Neural cell (in vitro differentiated cells): ENCODE data around the gene DNAH1. TPM values are rescaled to one million over a fixed set of nuclear protein-coding genes. Genes with fewer than 3 reads are reported as not detected.

Source experiments
- H2AFZ ChIP-seq: fragments of 200-600, 300-800 bp; sonication (generic), shearing (Covaris generic); 2 replicates; pipeline ENCODE4 v1.6.0; 2014; ENCODE audit warnings: low read depth, mild to moderate bottlenecking, antibody characterized with exemption, low read length, moderate library complexity
- H3F3A ChIP-seq: fragments of 200-600 bp; shearing (Covaris generic); 2 replicates; pipeline ENCODE4 v1.6.1; 2016; ENCODE audit warnings: mild to moderate bottlenecking, moderate library complexity, mixed read lengths, antibody characterized with exemption, low read length; ENCODE audit not compliant: insufficient read depth, poor library complexity, severe bottlenecking
- H3K27ac ChIP-seq: fragments of 200-600, 300-800 bp; sonication (generic), shearing (Covaris generic); 2 replicates; pipeline ENCODE4 v1.5.1; 2014; ENCODE audit warnings: mild to moderate bottlenecking, low read length, moderate library complexity
- H3K27me3 ChIP-seq: fragments of 300-800, 200-600 bp; sonication (generic), shearing (Covaris generic); 2 replicates; pipeline ENCODE4 v1.6.0; 2014; ENCODE audit warnings: mild to moderate bottlenecking, low read depth, low read length, moderate library complexity; ENCODE audit not compliant: insufficient read depth
- H3K36me3 ChIP-seq: fragments of 300-800, 200-600 bp; sonication (generic), shearing (Covaris generic); 2 replicates; pipeline ENCODE4 v1.5.1; 2014; ENCODE audit warnings: mild to moderate bottlenecking, antibody characterized with exemption, low read length, moderate library complexity; ENCODE audit not compliant: insufficient read depth
- H3K4me2 ChIP-seq: fragments of 300-800, 200-600 bp; sonication (generic), shearing (Covaris generic); 2 replicates; pipeline ENCODE4 v1.6.0; 2014; ENCODE audit warnings: mild to moderate bottlenecking, low read length
- H3K4me3 ChIP-seq: fragments of 300-800, 200-600 bp; sonication (generic), shearing (Covaris generic); 2 replicates; pipeline ENCODE4 v1.5.1; 2014; ENCODE audit warnings: mild to moderate bottlenecking, low read length, moderate library complexity
- H3K79me2 ChIP-seq: fragments of 200-600 bp; shearing (Covaris generic); replicated peaks from 2 replicates; pipeline ENCODE4 v1.6.0; 2014; ENCODE audit warnings: mild to moderate bottlenecking, low read length, moderate library complexity; ENCODE audit not compliant: insufficient read depth
- H3K9ac ChIP-seq: fragments of 300-800, 200-600 bp; sonication (generic), shearing (Covaris generic); 2 replicates; pipeline ENCODE4 v1.6.1; 2016; ENCODE audit warnings: mild to moderate bottlenecking, low read length, mixed read lengths
- H3K9me2 ChIP-seq: fragments of 200-600 bp; shearing (Covaris generic); 2 replicates; pipeline ENCODE4 v1.6.1; 2016; ENCODE audit warnings: mild to moderate bottlenecking, low read length, mixed read lengths; ENCODE audit not compliant: insufficient read depth
- H3K9me3 ChIP-seq: fragments of 200-600, 300-800 bp; sonication (generic), shearing (Covaris generic); 2 replicates; pipeline ENCODE4 v1.6.1; 2016; ENCODE audit warnings: mild to moderate bottlenecking, mixed run types, low read length, moderate library complexity, mixed read lengths
- H4K20me1 ChIP-seq: fragments of 200-600 bp; shearing (Covaris generic); 2 replicates; pipeline ENCODE4 v1.6.1; 2016; ENCODE audit warnings: mild to moderate bottlenecking, mixed run types; ENCODE audit not compliant: insufficient read depth
- CTCF ChIP-seq: fragments of 450-650 bp; IDR thresholded peaks from 2 replicates; pipeline ENCODE4 v1.5.1; 2014; ENCODE audit warnings: antibody characterized with exemption, mild to moderate bottlenecking, moderate library complexity; ENCODE audit not compliant: poor library complexity, severe bottlenecking
- EP300 ChIP-seq: fragments of 450-650 bp; conservative IDR thresholded peaks from 2 replicates; pipeline ENCODE4 v1.6.1; 2014; ENCODE audit warnings: antibody characterized with exemption, mild to moderate bottlenecking, moderate library complexity; ENCODE audit not compliant: poor library complexity, severe bottlenecking
- EZH2 ChIP-seq: fragments of 200-600, 300-800 bp; shearing (Covaris generic), sonication (generic); IDR thresholded peaks from 2 replicates; pipeline ENCODE4 v1.6.1; 2014; ENCODE audit warnings: antibody characterized with exemption, low read length, borderline replicate concordance, mild to moderate bottlenecking; ENCODE audit not compliant: insufficient read depth, poor library complexity, severe bottlenecking
- MXI1 ChIP-seq: fragments of 450-650 bp; conservative IDR thresholded peaks from 2 replicates; pipeline ENCODE4 v1.6.1; 2014; ENCODE audit warnings: antibody characterized with exemption, mild to moderate bottlenecking; ENCODE audit not compliant: poor library complexity, severe bottlenecking
- POLR2AphosphoS5 ChIP-seq: IDR thresholded peaks from 2 replicates; pipeline ENCODE4 v1.6.1; 2012
- RAD21 ChIP-seq: fragments of 450-650 bp; conservative IDR thresholded peaks from 2 replicates; pipeline ENCODE4 v1.6.1; 2014; ENCODE audit warnings: antibody characterized with exemption, mild to moderate bottlenecking, moderate library complexity
- REST ChIP-seq: IDR thresholded peaks from 2 replicates; pipeline ENCODE4 v1.6.1; 2012; ENCODE audit warnings: borderline replicate concordance
- SMC3 ChIP-seq: fragments of 450-650 bp; conservative IDR thresholded peaks from 2 replicates; pipeline ENCODE4 v1.6.1; 2014; ENCODE audit warnings: antibody characterized with exemption, mild to moderate bottlenecking, moderate library complexity; ENCODE audit not compliant: poor library complexity
- TAF1 ChIP-seq: IDR thresholded peaks from 2 replicates; pipeline ENCODE4 v1.6.1; 2012; ENCODE audit warnings: low read depth
- polyA plus RNA-seq: library from polyadenylated mRNA; depleted of rRNA; stranded (reverse); fragments of >200 nt; gene quantifications from 2 replicates; pipeline ENCODE4 v1.2.3, GENCODE V29; 2014

Gene DNAH1
- polyA plus RNA-seq, 1 donor from 2014 or later = 5.4 TPM

- TF ChIP-seq EP300 (no peak), RAD21 (no peak), MXI1 (no peak), CTCF (no peak), REST (no peak), POLR2AphosphoS5 (no peak), TAF1 (no peak), EZH2 (no peak), SMC3 (no peak)
- Histone ChIP-seq H3K36me3 (no peaks in the 10 kb centered on the region), H3K79me2 (no peaks in the 10 kb centered on the region), H3K9ac (no peak overlapping the region), H4K20me1 (no peaks in the 10 kb centered on the region), H3K27ac (no peak overlapping the region), H3K27me3 (no peaks in the 10 kb centered on the region), H3K4me3 (no peak overlapping the region), H3K9me2 (no peaks in the 10 kb centered on the region), H3F3A (no peaks in the 10 kb centered on the region), H3K4me2 (no peak overlapping the region), H2AFZ (no peak overlapping the region), H3K9me3 (no peaks in the 10 kb centered on the region)
These were observed 40.0 kb downstream of the DNAH1 start for GRCh38 chr3:52356126-52356525.

- H3F3A ChIP-seq = no peaks in the 10 kb centered on the region
- no peaks in the 10 kb centered on the region for H3K9me2 ChIP-seq
- no peak overlapping the region for H2AFZ ChIP-seq
- TF ChIP-seq MXI1 (no peak), CTCF (no peak), EP300 (no peak), TAF1 (no peak), RAD21 (no peak)
- no peaks in the 10 kb centered on the region for H3K36me3 ChIP-seq
- no peak overlapping the region for H3K9ac ChIP-seq
- no peaks in the 10 kb centered on the region for H3K79me2 ChIP-seq
- no peaks in the 10 kb centered on the region for H3K9me3 ChIP-seq
- no peak overlapping the region for H3K4me2 ChIP-seq
- no peaks in the 10 kb centered on the region for H4K20me1 ChIP-seq
- H3K27me3 ChIP-seq = no peaks in the 10 kb centered on the region
- H3K4me3 ChIP-seq = no peak overlapping the region
- no peak overlapping the region for H3K27ac ChIP-seq
These were observed 41.3 kb downstream of the DNAH1 start for GRCh38 chr3:52357151-52358080.
